Mesenchymal stem cell (in vitro differentiated cells and primary cell): ENCODE results near the gene EPB41.

Experiments used
- DNase-seq: peaks from one replicate; pipeline ENCODE4 v3.0.0-alpha.2; 2013
- H2AFZ ChIP-seq: one replicate; pipeline ENCODE4 v1.6.1; 2013; ENCODE audit warnings: low read depth, mild to moderate bottlenecking, control low read depth, inconsistent platforms, low read length, moderate library complexity
- H2AK5ac ChIP-seq: 2 replicates; pipeline ENCODE4 v1.6.1; 2013; ENCODE audit warnings: low read length, moderate library complexity, mild to moderate bottlenecking, inconsistent platforms; ENCODE audit not compliant: severe bottlenecking
- H2BK120ac ChIP-seq: one replicate; pipeline ENCODE4 v1.6.1; 2013; ENCODE audit warnings: low read depth, mild to moderate bottlenecking, inconsistent platforms, low read length, moderate library complexity
- H2BK12ac ChIP-seq, 2 experiments: one replicate each; pipeline ENCODE4 v1.6.1; 2013; ENCODE audit warnings: inconsistent platforms in 2 of 2, low read length in 2 of 2, mild to moderate bottlenecking in 2 of 2, moderate library complexity in 2 of 2, control low read depth in 1 of 2
- H2BK15ac ChIP-seq: one replicate; pipeline ENCODE4 v1.6.1; 2013; ENCODE audit warnings: mild to moderate bottlenecking, low read depth, inconsistent platforms; ENCODE audit not compliant: poor library complexity, severe bottlenecking
- H2BK5ac ChIP-seq: 2 replicates; pipeline ENCODE4 v1.6.1; 2013; ENCODE audit warnings: low read depth, mild to moderate bottlenecking, low read length, control low read depth, inconsistent platforms; ENCODE audit not compliant: poor library complexity, severe bottlenecking
- H3K14ac ChIP-seq, 2 experiments: one replicate each; pipeline ENCODE4 v1.6.1; 2013; ENCODE audit warnings: inconsistent platforms in 2 of 2, low read length in 2 of 2, control low read depth in 1 of 2, mild to moderate bottlenecking in 1 of 2, moderate library complexity in 1 of 2
- H3K18ac ChIP-seq, 2 experiments: one replicate each; pipeline ENCODE4 v1.6.1; 2013; ENCODE audit warnings: inconsistent platforms in 2 of 2, low read length in 2 of 2, control low read depth in 1 of 2, low read depth in 1 of 2, mild to moderate bottlenecking in 1 of 2
- H3K23ac ChIP-seq, 2 experiments: one replicate each; pipeline ENCODE4 v1.6.1; 2013; ENCODE audit warnings: inconsistent platforms in 2 of 2, low read length in 2 of 2, mild to moderate bottlenecking in 2 of 2, moderate library complexity in 2 of 2, control low read depth in 1 of 2
- H3K27ac ChIP-seq: 2 replicates; pipeline ENCODE4 v1.5.1; 2013; ENCODE audit warnings: mild to moderate bottlenecking, moderate library complexity, low read length, control low read depth, inconsistent platforms; ENCODE audit not compliant: poor library complexity, severe bottlenecking
- H3K27me3 ChIP-seq, 2 experiments: 2 replicates each; pipeline versions ENCODE4 v1.6.1 to v1.7.0; 2013; ENCODE audit warnings: low read length in 2 of 2, mild to moderate bottlenecking in 2 of 2, moderate library complexity in 2 of 2, control low read depth in 1 of 2, inconsistent platforms in 1 of 2; ENCODE audit not compliant: control insufficient read depth in 1 of 2, insufficient read depth in 1 of 2
- H3K36me3 ChIP-seq, 2 experiments: 2 replicates each; pipeline versions ENCODE4 v1.6.1 to v1.7.0; 2013; ENCODE audit warnings: low read length in 2 of 2, control low read depth in 1 of 2, inconsistent platforms in 1 of 2, low read depth in 1 of 2, mild to moderate bottlenecking in 1 of 2; ENCODE audit not compliant: insufficient read depth in 2 of 2, control insufficient read depth in 1 of 2
- H3K4ac ChIP-seq, 2 experiments: one replicate each; pipeline ENCODE4 v1.6.1; 2013; ENCODE audit warnings: inconsistent platforms in 2 of 2, low read length in 2 of 2, mild to moderate bottlenecking in 2 of 2, moderate library complexity in 2 of 2, control low read depth in 1 of 2, low read depth in 1 of 2
- H3K4me1 ChIP-seq: 2 replicates; pipeline ENCODE4 v1.6.1; 2013; ENCODE audit warnings: low read depth, low read length, control low read depth; ENCODE audit not compliant: control insufficient read depth, insufficient read depth
- H3K4me2 ChIP-seq: 2 replicates; pipeline ENCODE4 v1.6.1; 2013; ENCODE audit warnings: low read length, mild to moderate bottlenecking, inconsistent platforms; ENCODE audit not compliant: poor library complexity, severe bottlenecking
- H3K4me3 ChIP-seq, 2 experiments: 2 replicates each; pipeline versions ENCODE4 v1.5.1 to v1.7.0; 2013; ENCODE audit warnings: low read length in 2 of 2, mild to moderate bottlenecking in 2 of 2, control low read depth in 1 of 2, low read depth in 1 of 2; ENCODE audit not compliant: insufficient read depth in 1 of 2
- H3K79me1 ChIP-seq: replicated peaks from 2 replicates; pipeline ENCODE4 v1.6.1; 2013; ENCODE audit warnings: mild to moderate bottlenecking, control low read depth, low read length, inconsistent platforms; ENCODE audit not compliant: poor library complexity, severe bottlenecking
- H3K9ac ChIP-seq: 2 replicates; pipeline ENCODE4 v1.7.0; 2013; ENCODE audit warnings: mild to moderate bottlenecking, low read length, moderate library complexity
- H3K9me3 ChIP-seq: 2 replicates; pipeline ENCODE4 v1.7.0; 2013; ENCODE audit warnings: mild to moderate bottlenecking, low read length; ENCODE audit not compliant: control insufficient read depth
- H4K8ac ChIP-seq: one replicate; pipeline ENCODE4 v1.6.1; 2013; ENCODE audit warnings: inconsistent platforms, mild to moderate bottlenecking, low read length, moderate library complexity
- H4K91ac ChIP-seq: one replicate; pipeline ENCODE4 v1.6.1; 2013; ENCODE audit warnings: mild to moderate bottlenecking, low read length, inconsistent platforms
- WGBS: methylation state at CpG from one replicate; pipeline ENCODE4 v1.1.7; 2013; ENCODE audit warnings: mixed read lengths; 5-methylcytosine and 5-hydroxymethylcytosine counted together

EPB41 gene

GRCh38 chr1:28976248-28976647 is 61.9 kb downstream of the EPB41 start:
- Histone ChIP-seq H3K27me3 (no peaks in the 10 kb centered on the region), H2BK15ac (no peak overlapping the region), H3K4me1 (peaks cover 7% of the 10 kb centered on the region), H2AK5ac (no peak overlapping the region), H3K4me2 (no peak overlapping the region), H3K18ac (no peak overlapping the region), H4K8ac (no peak overlapping the region), H3K9me3 (no peaks in the 10 kb centered on the region), H3K23ac (no peak overlapping the region), H2BK120ac (no peak overlapping the region), H3K36me3 (no peaks in the 10 kb centered on the region), H3K4ac (no peak overlapping the region), H3K27ac (no peak overlapping the region), H2AFZ (no peak overlapping the region), H2BK5ac (no peak overlapping the region), H3K14ac (no peak overlapping the region), H3K9ac (no peak overlapping the region), H2BK12ac (no peak overlapping the region), H3K79me1 (peaks cover 3% of the 10 kb centered on the region), H4K91ac (no peak overlapping the region), H3K4me3 (no peak overlapping the region)
- WGBS, result 98% methylated on average over 2 of the region's 2 CpGs
- DNase-seq, result no peak

GRCh38 chr1:28981210-28981609 is 66.8 kb downstream of the EPB41 start:
- Histone ChIP-seq H3K36me3 (no peaks in the 10 kb centered on the region), H3K23ac (no peak overlapping the region), H2AFZ (no peak overlapping the region), H3K9me3 (no peaks in the 10 kb centered on the region), H3K79me1 (peaks cover 4% of the 10 kb centered on the region), H3K14ac (no peak overlapping the region), H2BK12ac (no peak overlapping the region), H2BK120ac (no peak overlapping the region), H2AK5ac (no peak overlapping the region), H3K4me2 (no peak overlapping the region), H4K8ac (no peak overlapping the region), H4K91ac (no peak overlapping the region), H2BK15ac (no peak overlapping the region), H3K4me1 (peaks cover 4% of the 10 kb centered on the region), H3K4ac (no peak overlapping the region), H3K4me3 (no peak overlapping the region), H3K27ac (no peak overlapping the region), H3K18ac (no peak overlapping the region), H3K9ac (no peak overlapping the region), H3K27me3 (no peaks in the 10 kb centered on the region), H2BK5ac (no peak overlapping the region)
- WGBS, result 88% methylated on average over 2 of the region's 3 CpGs
- DNase-seq, result no peak

GRCh38 chr1:28982198-28982597 is 67.8 kb downstream of the EPB41 start:
- Histone ChIP-seq H3K4me2 (no peak overlapping the region), H3K9ac (no peak overlapping the region)
- 96% methylated on average over 6 of the region's 6 CpGs for WGBS

GRCh38 chr1:28983091-28983490 is 68.7 kb downstream of the EPB41 start:
- Histone ChIP-seq H3K4me3 (no peak overlapping the region), H3K27me3 (no peaks in the 10 kb centered on the region), H3K36me3 (no peaks in the 10 kb centered on the region), H2BK120ac (no peak overlapping the region), H3K4ac (no peak overlapping the region), H3K27ac (no peak overlapping the region), H3K4me1 (peaks cover 4% of the 10 kb centered on the region), H4K91ac (no peak overlapping the region), H4K8ac (no peak overlapping the region), H3K18ac (no peak overlapping the region), H3K14ac (no peak overlapping the region), H3K79me1 (peaks cover 4% of the 10 kb centered on the region), H2BK15ac (no peak overlapping the region), H3K9ac (no peak overlapping the region), H2BK12ac (no peak overlapping the region), H2BK5ac (no peak overlapping the region), H2AK5ac (no peak overlapping the region), H2AFZ (no peak overlapping the region), H3K23ac (no peak overlapping the region), H3K4me2 (no peak overlapping the region), H3K9me3 (no peaks in the 10 kb centered on the region)
- DNase-seq, result no peak
- 83% methylated on average over 1 of the region's 1 CpG for WGBS

More at GRCh38 chr1:28982198-28982597, 67.8 kb downstream of the EPB41 start:
- H3K9me3 ChIP-seq, result no peaks in the 10 kb centered on the region
- DNase-seq, result no peak
- H4K91ac ChIP-seq, result no peak overlapping the region
- H2AFZ ChIP-seq, result no peak overlapping the region
- H3K18ac ChIP-seq, result no peak overlapping the region
- H3K4ac ChIP-seq, result no peak overlapping the region
- no peak overlapping the region for H3K14ac ChIP-seq
- no peak overlapping the region for H2AK5ac ChIP-seq
- peaks cover 4% of the 10 kb centered on the region for H3K79me1 ChIP-seq
- H3K23ac ChIP-seq, result no peak overlapping the region
- no peaks in the 10 kb centered on the region for H3K27me3 ChIP-seq
- H3K36me3 ChIP-seq, result no peaks in the 10 kb centered on the region
- peaks cover 4% of the 10 kb centered on the region for H3K4me1 ChIP-seq
- no peak overlapping the region for H2BK15ac ChIP-seq
- no peak overlapping the region for H4K8ac ChIP-seq
- no peak overlapping the region for H2BK12ac ChIP-seq
- H2BK5ac ChIP-seq, result no peak overlapping the region
- no peak overlapping the region for H3K4me3 ChIP-seq
- H2BK120ac ChIP-seq, result no peak overlapping the region
- H3K27ac ChIP-seq, result no peak overlapping the region
